ENCODE results near the gene TMCO1. TPM values are rescaled to one million over a fixed set of nuclear protein-coding genes. Genes with fewer than 3 reads are reported as not detected.
"Not testable (repeated sequence)": the region's sequence is repeated elsewhere in the genome, so short reads cannot be mapped to it uniquely, and the experiment has no call there.

TMCO1 gene
- polyA plus RNA-seq, 3 donors = 24.1 to 154 (median 146) TPM

- Mint-ChIP-seq H3K4me1 (peaks cover 36% of the 10 kb centered on the region), H3K27ac (peak overlapping the region; percentile 1 to 87 (median 41)), H3K36me3 (peaks cover 62 to 76% of the 10 kb centered on the region in 2 donors), H3K4me3 (no peak overlapping the region), H3K27me3 (ENCODE audit: low read depth in 3 of 3) (no peaks in the 10 kb centered on the region), H3K9me3 (peaks cover 0 to 9% (median 5%) of the 10 kb centered on the region in 7 donors)
- Histone ChIP-seq H3K27me3 (ENCODE audit: control insufficient read depth in 2 of 2, insufficient read depth in 2 of 2, low read length in 2 of 2) (no peaks in the 10 kb centered on the region), H3K36me3 (replicated peaks in 1 of 2; ENCODE audit: control insufficient read depth in 1 of 2, insufficient read depth in 2 of 2, low read length in 2 of 2) (peaks cover 35 to 66% of the 10 kb centered on the region in 2 donors), H3K4me2 (replicated peaks; ENCODE audit: extremely low read depth, low read length, poor library complexity, severe bottlenecking) (peak overlapping the region; percentile 8), H3K79me2 (ENCODE audit: insufficient read depth, low read length) (peaks cover 93% of the 10 kb centered on the region), H3K4me1 (ENCODE audit: control insufficient read depth in 1 of 2, insufficient read depth in 2 of 2, low read length in 2 of 2) (peaks cover 10 to 17% of the 10 kb centered on the region in 2 donors), H3K27ac (ENCODE audit: low read depth in 1 of 2, low read length in 2 of 2) (peak overlapping the region in 1 of 2 donors; percentile 64), H3K9ac (ENCODE audit: insufficient read depth, low read length, poor library complexity, severe bottlenecking) (no peak overlapping the region), H3K9me3 (replicated peaks in 1 of 2; ENCODE audit: control insufficient read depth in 1 of 2, insufficient read depth in 1 of 2, low read length in 2 of 2) (no peaks in the 10 kb centered on the region), H2AFZ (ENCODE audit: insufficient read depth, low read depth, low read length, poor library complexity, severe bottlenecking) (no peak overlapping the region), H4K20me1 (ENCODE audit: insufficient read depth, low read length) (peaks cover 30% of the 10 kb centered on the region), H3K4me3 (replicated peaks in 1 of 3; ENCODE audit: low read depth in 2 of 3, low read length in 3 of 3) (no peak overlapping the region)
- intact Hi-C loops (cut with micrococcal nuclease) = no loop called here
- peak; percentile 9 to 54 (median 19) for DNase-seq
- 0% methylated on average over 1 of the region's 6 CpGs for WGBS (ENCODE audit: insufficient coverage)
- TF ChIP-seq, protein P1, sequence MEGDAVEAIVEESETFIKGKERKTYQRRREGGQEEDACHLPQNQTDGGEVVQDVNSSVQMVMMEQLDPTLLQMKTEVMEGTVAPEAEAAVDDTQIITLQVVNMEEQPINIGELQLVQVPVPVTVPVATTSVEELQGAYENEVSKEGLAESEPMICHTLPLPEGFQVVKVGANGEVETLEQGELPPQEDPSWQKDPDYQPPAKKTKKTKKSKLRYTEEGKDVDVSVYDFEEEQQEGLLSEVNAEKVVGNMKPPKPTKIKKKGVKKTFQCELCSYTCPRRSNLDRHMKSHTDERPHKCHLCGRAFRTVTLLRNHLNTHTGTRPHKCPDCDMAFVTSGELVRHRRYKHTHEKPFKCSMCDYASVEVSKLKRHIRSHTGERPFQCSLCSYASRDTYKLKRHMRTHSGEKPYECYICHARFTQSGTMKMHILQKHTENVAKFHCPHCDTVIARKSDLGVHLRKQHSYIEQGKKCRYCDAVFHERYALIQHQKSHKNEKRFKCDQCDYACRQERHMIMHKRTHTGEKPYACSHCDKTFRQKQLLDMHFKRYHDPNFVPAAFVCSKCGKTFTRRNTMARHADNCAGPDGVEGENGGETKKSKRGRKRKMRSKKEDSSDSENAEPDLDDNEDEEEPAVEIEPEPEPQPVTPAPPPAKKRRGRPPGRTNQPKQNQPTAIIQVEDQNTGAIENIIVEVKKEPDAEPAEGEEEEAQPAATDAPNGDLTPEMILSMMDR (IDR thresholded peaks at IDR 0.05) = no peak
These were observed 82.3 kb downstream of the TMCO1 start for GRCh38 chr1:165686121-165686970.

GRCh38 chr1:165683848-165684485 is 84.7 kb downstream of the TMCO1 start:
- Mint-ChIP-seq H3K36me3 (peaks cover 68 to 82% of the 10 kb centered on the region in 2 donors), H3K9me3 (peaks cover 0 to 13% (median 5%) of the 10 kb centered on the region in 7 donors), H3K27me3 (ENCODE audit: low read depth in 3 of 3) (no peaks in the 10 kb centered on the region), H3K4me1 (peaks cover 32% of the 10 kb centered on the region), H3K4me3 (no peak overlapping the region), H3K27ac (peak overlapping the region in 1 of 7 donors; percentile 19)
- H3K4me2 ChIP-seq (replicated peaks; ENCODE audit: extremely low read depth, low read length, poor library complexity, severe bottlenecking) = no peak overlapping the region
- H3K79me2 ChIP-seq (ENCODE audit: insufficient read depth, low read length) = peaks cover 72% of the 10 kb centered on the region
- H3K9me3 ChIP-seq (replicated peaks in 1 of 2; ENCODE audit: control insufficient read depth in 1 of 2, insufficient read depth in 1 of 2, low read length in 2 of 2) = no peaks in the 10 kb centered on the region
- H4K20me1 ChIP-seq (ENCODE audit: insufficient read depth, low read length) = peaks cover 25% of the 10 kb centered on the region
- no peak overlapping the region for H3K27ac ChIP-seq (ENCODE audit: low read depth in 1 of 2, low read length in 2 of 2)
- H3K4me1 ChIP-seq (ENCODE audit: control insufficient read depth in 1 of 2, insufficient read depth in 2 of 2, low read length in 2 of 2) = peaks cover 10 to 17% of the 10 kb centered on the region in 2 donors
- intact Hi-C loops (cut with micrococcal nuclease) = no loop called here
- H2AFZ ChIP-seq (ENCODE audit: insufficient read depth, low read depth, low read length, poor library complexity, severe bottlenecking) = no peak overlapping the region
- peaks cover 58 to 77% of the 10 kb centered on the region in 2 donors for H3K36me3 ChIP-seq (replicated peaks in 1 of 2; ENCODE audit: control insufficient read depth in 1 of 2, insufficient read depth in 2 of 2, low read length in 2 of 2)
- H3K4me3 ChIP-seq (replicated peaks in 1 of 3; ENCODE audit: low read depth in 2 of 3, low read length in 3 of 3) = no peak overlapping the region
- TF ChIP-seq, protein P1 (IDR thresholded peaks at IDR 0.05) = no peak
- WGBS (ENCODE audit: insufficient coverage) = no CpG with 5 or more reads among the region's 1 CpG
- H3K9ac ChIP-seq (ENCODE audit: insufficient read depth, low read length, poor library complexity, severe bottlenecking) = no peak overlapping the region
- no peaks in the 10 kb centered on the region for H3K27me3 ChIP-seq (ENCODE audit: control insufficient read depth in 2 of 2, insufficient read depth in 2 of 2, low read length in 2 of 2)
- no peak for DNase-seq

DNA sequence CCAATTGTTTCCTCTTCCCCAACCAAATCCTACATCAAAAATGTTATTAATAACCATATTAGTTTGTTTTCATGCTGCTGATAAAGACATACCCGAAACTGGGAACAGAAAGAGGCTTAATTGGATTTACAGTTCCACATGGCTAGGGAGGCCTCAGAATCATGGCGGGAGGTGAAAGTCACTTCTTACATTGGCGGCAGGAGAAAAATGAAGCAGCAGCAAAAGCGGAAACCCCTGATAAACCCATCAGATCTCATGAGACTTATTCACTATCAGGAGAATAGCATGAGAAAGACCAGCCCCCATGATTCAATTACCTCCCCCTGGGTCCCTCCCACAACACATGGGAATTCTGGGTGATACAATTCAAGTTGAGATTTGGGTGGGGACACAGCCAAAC is 87.9 kb downstream of the TMCO1 start:
- H3K36me3 Mint-ChIP-seq = peaks cover 69 to 85% of the 10 kb centered on the region in 2 donors
- H3K4me3 Mint-ChIP-seq; H3K4me1 ChIP-seq (ENCODE audit: control insufficient read depth in 1 of 2, insufficient read depth in 2 of 2, low read length in 2 of 2); DNase-seq; intact Hi-C loops (cut with micrococcal nuclease); H2AFZ ChIP-seq (ENCODE audit: insufficient read depth, low read depth, low read length, poor library complexity, severe bottlenecking); H3K27ac ChIP-seq (ENCODE audit: low read depth in 1 of 2, low read length in 2 of 2); H3K4me2 ChIP-seq (replicated peaks; ENCODE audit: extremely low read depth, low read length, poor library complexity, severe bottlenecking); H4K20me1 ChIP-seq (ENCODE audit: insufficient read depth, low read length); H3K9ac ChIP-seq (ENCODE audit: insufficient read depth, low read length, poor library complexity, severe bottlenecking); H3K9me3 Mint-ChIP-seq; H3K27me3 Mint-ChIP-seq (ENCODE audit: low read depth in 3 of 3); H3K9me3 ChIP-seq (replicated peaks in 1 of 2; ENCODE audit: control insufficient read depth in 1 of 2, insufficient read depth in 1 of 2, low read length in 2 of 2); H3K27me3 ChIP-seq (ENCODE audit: control insufficient read depth in 2 of 2, insufficient read depth in 2 of 2, low read length in 2 of 2); H3K4me3 ChIP-seq (replicated peaks in 1 of 3; ENCODE audit: low read depth in 2 of 3, low read length in 3 of 3): not testable (repeated sequence)
- peaks cover 18% of the 10 kb centered on the region for H3K4me1 Mint-ChIP-seq
- H3K79me2 ChIP-seq (ENCODE audit: insufficient read depth, low read length) = peaks cover 43% of the 10 kb centered on the region
- H3K27ac Mint-ChIP-seq = peak overlapping the region in 1 of 7 donors; percentile 33
- H3K36me3 ChIP-seq (replicated peaks in 1 of 2; ENCODE audit: control insufficient read depth in 1 of 2, insufficient read depth in 2 of 2, low read length in 2 of 2) = peaks cover 72 to 82% of the 10 kb centered on the region in 2 donors
- WGBS (ENCODE audit: insufficient coverage) = no CpG with 5 or more reads among the region's 4 CpGs
